GM23338 (cell line): ENCODE measurements around the gene GRAMD4. TPM values are rescaled to one million over a fixed set of nuclear protein-coding genes. Genes with fewer than 3 reads are reported as not detected.

ENCODE experiments used
- ATAC-seq: fragments of 200-7000 bp; cut with Tn5 transposase; 3 replicates; pipeline ENCODE4 v1.9.1; 2020
- DNase-seq: peaks from one replicate; pipeline ENCODE4 v3.0.0-alpha.2; 2015; ENCODE audit warnings: low spot score
- H2AFZ ChIP-seq: fragments of 200-600 bp; sonication (generic); 2 replicates; pipeline ENCODE4 v1.8.0; 2016; ENCODE audit warnings: antibody characterized with exemption, mild to moderate bottlenecking, moderate library complexity
- H3F3A ChIP-seq: fragments of 200-600 bp; sonication (generic); replicated peaks from 2 replicates; pipeline ENCODE4 v1.8.0; 2017; ENCODE audit warnings: antibody characterized with exemption, mixed run types, low read depth
- H3K27ac ChIP-seq: fragments of 200-600 bp; sonication (generic); 2 replicates; pipeline ENCODE4 v1.6.1; 2016; ENCODE audit warnings: low read depth
- H3K27me3 ChIP-seq: fragments of 200-600 bp; sonication (generic); 2 replicates; pipeline ENCODE4 v1.8.0; 2016; ENCODE audit warnings: mild to moderate bottlenecking, mixed run types, moderate library complexity; ENCODE audit not compliant: insufficient read depth
- H3K36me3 ChIP-seq: fragments of 200-600 bp; sonication (generic); 2 replicates; pipeline ENCODE4 v1.8.0; 2016; ENCODE audit warnings: mild to moderate bottlenecking; ENCODE audit not compliant: insufficient read depth
- H3K4me1 ChIP-seq: fragments of 200-600 bp; sonication (generic); 2 replicates; pipeline ENCODE4 v1.8.0; 2016; ENCODE audit warnings: mild to moderate bottlenecking, moderate library complexity; ENCODE audit not compliant: insufficient read depth
- H3K4me2 ChIP-seq: fragments of 200-600 bp; sonication (generic); 2 replicates; pipeline ENCODE4 v1.7.1; 2017; ENCODE audit warnings: mixed run types
- H3K4me3 ChIP-seq: fragments of 200-600 bp; sonication (generic); 2 replicates; pipeline ENCODE4 v1.6.1; 2016; ENCODE audit warnings: mixed run types
- H3K79me2 ChIP-seq: fragments of 200-600 bp; sonication (generic); replicated peaks from 2 replicates; pipeline ENCODE4 v1.8.0; 2017; ENCODE audit warnings: mild to moderate bottlenecking; ENCODE audit not compliant: insufficient read depth
- H3K9me2 ChIP-seq: fragments of 200-600 bp; sonication (generic); 2 replicates; pipeline ENCODE4 v1.8.0; 2017; ENCODE audit not compliant: insufficient read depth
- H4K20me1 ChIP-seq: fragments of 200-600 bp; sonication (generic); replicated peaks from 2 replicates; pipeline ENCODE4 v1.8.0; 2017; ENCODE audit warnings: mild to moderate bottlenecking; ENCODE audit not compliant: insufficient read depth
- H3K27ac Mint-ChIP-seq: 2 replicates; pipeline ENCODE4 v1.8.0; 2020; ENCODE audit warnings: inconsistent platforms, mild to moderate bottlenecking, moderate library complexity, mixed read lengths
- H3K27me3 Mint-ChIP-seq: 3 replicates; pipeline ENCODE4 v1.8.0; 2022; ENCODE audit warnings: low read depth, mild to moderate bottlenecking, moderate library complexity, mixed read lengths, inconsistent platforms; ENCODE audit not compliant: insufficient read depth, poor library complexity
- H3K36me3 Mint-ChIP-seq: 3 replicates; pipeline ENCODE4 v1.8.0; 2021; ENCODE audit warnings: low read depth, mild to moderate bottlenecking, inconsistent platforms, moderate library complexity, mixed read lengths
- H3K4me1 Mint-ChIP-seq: 3 replicates; pipeline ENCODE4 v1.8.0; 2020; ENCODE audit warnings: mild to moderate bottlenecking, inconsistent platforms, mixed read lengths
- H3K4me3 Mint-ChIP-seq: 3 replicates; pipeline ENCODE4 v1.8.0; 2021; ENCODE audit warnings: moderate library complexity, mild to moderate bottlenecking, inconsistent platforms, mixed read lengths
- H3K9me3 Mint-ChIP-seq: 3 replicates; pipeline ENCODE4 v1.8.0; 2020; ENCODE audit warnings: moderate library complexity, mild to moderate bottlenecking, inconsistent platforms, mixed read lengths
- CREB1 ChIP-seq: fragments of 250-450 bp; sonication (Bioruptor Pico); IDR thresholded peaks from 2 replicates; pipeline ENCODE4 v1.5.0; 2020; ENCODE audit warnings: low read depth, mild to moderate bottlenecking, moderate library complexity
- CTCF ChIP-seq, 2 experiments: fragments of 200-600 bp in 1 of 2; sonication (generic) in 1 of 2; conservative IDR thresholded peaks; 2 replicates each; pipeline versions ENCODE4 v1.5.1 to v1.6.1; 2016 to 2017; ENCODE audit warnings: antibody characterized with exemption in 2 of 2, low read depth in 2 of 2, mild to moderate bottlenecking in 2 of 2, moderate library complexity in 1 of 2
- ETS1 ChIP-seq: IDR thresholded peaks from 2 replicates; pipeline ENCODE4 v1.6.1; 2016; ENCODE audit warnings: antibody characterized with exemption
- EZH2 ChIP-seq: fragments of 200-600 bp; sonication (generic); IDR thresholded peaks from one replicate; pipeline ENCODE4 v1.8.0; 2017; ENCODE audit warnings: antibody characterized with exemption, mild to moderate bottlenecking, low read depth; ENCODE audit not compliant: unreplicated experiment
- EZH2phosphoT487 ChIP-seq: fragments of 200-600 bp; sonication (generic); IDR thresholded peaks from one replicate; pipeline ENCODE4 v1.8.1; 2018; ENCODE audit warnings: antibody characterized with exemption; ENCODE audit not compliant: unreplicated experiment
- JUNB ChIP-seq: IDR thresholded peaks from one replicate; pipeline ENCODE4 v1.6.1; 2016; ENCODE audit warnings: antibody characterized with exemption; ENCODE audit not compliant: unreplicated experiment
- NANOG ChIP-seq: IDR thresholded peaks from 2 replicates; pipeline ENCODE4 v1.6.1; 2016; ENCODE audit warnings: antibody characterized with exemption, borderline replicate concordance
- POLR2AphosphoS5 ChIP-seq: IDR thresholded peaks from 2 replicates; pipeline ENCODE4 v1.6.1; 2016; ENCODE audit warnings: antibody characterized with exemption, low read depth
- REST ChIP-seq: IDR thresholded peaks from one replicate; pipeline ENCODE4 v1.6.1; 2018; ENCODE audit warnings: antibody characterized with exemption; ENCODE audit not compliant: unreplicated experiment
- STAT1 ChIP-seq: IDR thresholded peaks from one replicate; pipeline ENCODE4 v1.6.1; 2016; ENCODE audit warnings: antibody characterized with exemption; ENCODE audit not compliant: unreplicated experiment
- polyA plus RNA-seq: library from polyadenylated mRNA; unstranded; fragments of >200 nt; fragmentation: Nextera tagmentation; extraction: Ambion mirVana; gene quantifications from 2 replicates; pipeline ENCODE4 v1.2.1, GENCODE V29; 2016
- total RNA-seq: library from RNA; depleted of rRNA; stranded (reverse); fragments of >200 nt; shearing (Covaris generic); gene quantifications from 2 replicates; pipeline ENCODE4 v1.2.3, GENCODE V29; 2014

Gene GRAMD4
- total and polyA plus RNA-seq, 2 experiments from 2014 or later, result 2.7 to 81.8 TPM

- TF ChIP-seq REST, result no peak
- no peak for TF ChIP-seq CTCF (conservative IDR thresholded peaks at IDR 0.05; ENCODE audit: low read depth in 2 of 2)
- no peak for TF ChIP-seq ETS1
- TF ChIP-seq STAT1, result no peak
- TF ChIP-seq NANOG, result no peak
- no peak for TF ChIP-seq JUNB
- TF ChIP-seq EZH2, result no peak
These were observed 52.5 kb downstream of the GRAMD4 start (continued) for GRCh38 chr22:46672731-46673130.

- Mint-ChIP-seq H3K9me3 (no peaks in the 10 kb centered on the region), H3K36me3 (peaks cover 3% of the 10 kb centered on the region; the same call in 1 of the 3 replicates), H3K4me1 (no peaks in the 10 kb centered on the region), H3K4me3 (no peak overlapping the region), H3K27me3 (peaks cover 14% of the 10 kb centered on the region), H3K27ac (no peak overlapping the region)
- H3K4me3 ChIP-seq, result no peak overlapping the region
- no peaks in the 10 kb centered on the region for H3K4me1 ChIP-seq
- H3K4me2 ChIP-seq, result no peak overlapping the region
- H2AFZ ChIP-seq, result no peak overlapping the region
- DNase-seq, result no peak
- TF ChIP-seq REST, result no peak
- no peak for TF ChIP-seq EZH2phosphoT487
- TF ChIP-seq POLR2AphosphoS5, result no peak
- TF ChIP-seq CREB1, result no peak
- TF ChIP-seq EZH2, result no peak
- no peaks in the 10 kb centered on the region for H3K27me3 ChIP-seq
- H3F3A ChIP-seq, result no peaks in the 10 kb centered on the region
- no peaks in the 10 kb centered on the region for H3K9me2 ChIP-seq
- H3K27ac ChIP-seq, result no peak overlapping the region
- H4K20me1 ChIP-seq, result no peaks in the 10 kb centered on the region
- H3K79me2 ChIP-seq, result no peaks in the 10 kb centered on the region
- no peaks in the 10 kb centered on the region for H3K36me3 ChIP-seq
- ATAC-seq, result no peak
These were observed 53.0 kb downstream of the GRAMD4 start for GRCh38 chr22:46673205-46673604.
